BJ (cell line): ENCODE data around the gene RAB10. TPM values are rescaled to one million over a fixed set of nuclear protein-coding genes. Genes with fewer than 3 reads are reported as not detected.

Source experiments
- CTCF ChIA-PET: fragments of 350-600 bp; formaldehyde crosslinking; extraction: SDS; loops from one replicate; lab custom pipeline; 2021; ENCODE audit warnings: antibody characterized with exemption, inconsistent platforms; lab: Yijun Ruan, JAX
- POLR2A ChIA-PET: fragments of 300-600 bp; sonication (Branson Sonifier 250); formaldehyde crosslinking; extraction: SDS; loops from one replicate; lab custom pipeline; 2021; ENCODE audit warnings: antibody characterized with exemption; lab: Charles Lee
- DNase-seq: peaks from one replicate; pipeline ENCODE4 v3.0.0-alpha.2; 2011; ENCODE audit warnings: low read depth
- H3K27me3 ChIP-seq: 2 replicates; pipeline ENCODE4 v1.6.0; 2011; ENCODE audit warnings: low read length; ENCODE audit not compliant: control insufficient read depth, insufficient read depth
- H3K36me3 ChIP-seq: 2 replicates; pipeline ENCODE4 v1.5.1; 2011; ENCODE audit warnings: low read length; ENCODE audit not compliant: control insufficient read depth, insufficient read depth
- H3K4me3 ChIP-seq: 2 replicates; pipeline ENCODE4 v1.5.1; 2011; ENCODE audit warnings: low read depth, mild to moderate bottlenecking, control low read depth, low read length
- polyA plus RNA-seq: library from polyadenylated mRNA; depleted of rRNA; stranded (reverse); fragments of >200 nt; gene quantifications from 2 replicates; pipeline ENCODE4 v1.2.3, GENCODE V29; 2011
- TF ChIP-seq, protein P1 (sequence below): IDR thresholded peaks from 2 replicates; pipeline ENCODE4 v1.5.1; 2011; ENCODE audit warnings: low read depth, mild to moderate bottlenecking, control low read depth, inconsistent platforms, low read length, moderate library complexity; ENCODE audit not compliant: insufficient read depth

Gene RAB10
- polyA plus RNA-seq, 1 experiment = 50.5 TPM

DNA sequence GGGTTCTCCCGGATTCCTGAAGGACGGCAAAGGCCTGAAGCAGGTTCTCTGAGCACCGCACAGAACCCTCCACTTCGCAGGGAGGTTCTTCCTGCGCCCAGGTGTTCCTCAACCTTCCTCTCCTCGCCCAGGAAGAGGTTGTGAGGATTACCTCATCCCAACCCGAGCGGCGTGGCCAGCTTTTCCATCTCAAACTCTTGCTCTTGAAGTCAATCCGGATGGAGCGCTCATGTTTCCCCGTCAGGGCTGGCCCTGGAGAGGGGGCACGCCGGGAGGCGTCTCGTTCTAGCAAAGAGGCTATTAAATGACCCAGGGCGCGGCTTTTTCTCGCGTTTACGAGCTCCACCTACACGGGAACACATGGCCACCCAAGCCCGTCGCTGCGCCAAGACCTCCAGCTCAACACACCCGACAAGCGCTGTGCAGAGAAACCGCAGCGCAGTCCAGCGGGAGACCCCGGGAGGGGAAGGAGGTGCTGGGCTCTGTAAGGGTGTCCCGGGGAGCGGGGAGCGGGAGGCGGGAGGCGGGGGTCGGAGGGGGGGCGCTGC is 540 bp upstream of the RAB10 start:
- CTCF ChIA-PET = interaction anchor here (0.7 to 1.6 kb wide), 3 partner anchors 38 to 82 kb away, joined by 3 to 4 read pairs (median 4); no protein-coding TSS in a partner anchor
- POLR2A ChIA-PET = no interaction called here

GRCh38 chr2:26034637-26034992 is 731 bp downstream of the RAB10 start:
- Histone ChIP-seq H3K4me3 (peak overlapping the region; percentile 86), H3K27me3 (no peaks in the 10 kb centered on the region), H3K36me3 (no peaks in the 10 kb centered on the region)
- TF ChIP-seq, protein P1, sequence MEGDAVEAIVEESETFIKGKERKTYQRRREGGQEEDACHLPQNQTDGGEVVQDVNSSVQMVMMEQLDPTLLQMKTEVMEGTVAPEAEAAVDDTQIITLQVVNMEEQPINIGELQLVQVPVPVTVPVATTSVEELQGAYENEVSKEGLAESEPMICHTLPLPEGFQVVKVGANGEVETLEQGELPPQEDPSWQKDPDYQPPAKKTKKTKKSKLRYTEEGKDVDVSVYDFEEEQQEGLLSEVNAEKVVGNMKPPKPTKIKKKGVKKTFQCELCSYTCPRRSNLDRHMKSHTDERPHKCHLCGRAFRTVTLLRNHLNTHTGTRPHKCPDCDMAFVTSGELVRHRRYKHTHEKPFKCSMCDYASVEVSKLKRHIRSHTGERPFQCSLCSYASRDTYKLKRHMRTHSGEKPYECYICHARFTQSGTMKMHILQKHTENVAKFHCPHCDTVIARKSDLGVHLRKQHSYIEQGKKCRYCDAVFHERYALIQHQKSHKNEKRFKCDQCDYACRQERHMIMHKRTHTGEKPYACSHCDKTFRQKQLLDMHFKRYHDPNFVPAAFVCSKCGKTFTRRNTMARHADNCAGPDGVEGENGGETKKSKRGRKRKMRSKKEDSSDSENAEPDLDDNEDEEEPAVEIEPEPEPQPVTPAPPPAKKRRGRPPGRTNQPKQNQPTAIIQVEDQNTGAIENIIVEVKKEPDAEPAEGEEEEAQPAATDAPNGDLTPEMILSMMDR = no peak
- CTCF ChIA-PET = interaction anchor here (0.6 to 1.6 kb wide), 4 partner anchors 31 to 84 kb away, joined by 3 to 4 read pairs (median 4); no protein-coding TSS in a partner anchor
- POLR2A ChIA-PET = no interaction called here
- no peak for DNase-seq

More for the DNA sequence above, 540 bp upstream of the RAB10 start:
- Histone ChIP-seq H3K36me3 (no peaks in the 10 kb centered on the region), H3K27me3 (no peaks in the 10 kb centered on the region), H3K4me3 (peak overlapping the region; percentile 86)
- TF ChIP-seq, protein P1 = no peak
- peak; percentile 29 for DNase-seq

- peak overlapping the region; percentile 86 for H3K4me3 ChIP-seq
- ChIA-PET POLR2A (no interaction called here), CTCF (interaction anchor here (1.0 kb wide), 1 partner anchor 44 kb away, joined by 4 read pairs; no protein-coding TSS in a partner anchor)
- TF ChIP-seq, protein P1 = no peak
- H3K27me3 ChIP-seq = no peaks in the 10 kb centered on the region
- no peak for DNase-seq
- peaks cover under 1% of the 10 kb centered on the region; the same call in 1 of the 2 replicates for H3K36me3 ChIP-seq
Observed at GRCh38 chr2:26035090-26035743, 1.3 kb downstream of the RAB10 start.

- Histone ChIP-seq H3K36me3 (peaks cover 2% of the 10 kb centered on the region; the same call in 1 of the 2 replicates), H3K4me3 (no peak overlapping the region), H3K27me3 (no peaks in the 10 kb centered on the region)
- CTCF ChIA-PET = interaction anchor here (0.9 kb wide), 1 partner anchor 9 kb away, joined by 3 read pairs; no protein-coding TSS in a partner anchor
- TF ChIP-seq, protein P1 = no peak
- POLR2A ChIA-PET = no interaction called here
- DNase-seq = no peak
Observed at GRCh38 chr2:26039603-26040323, 5.9 kb downstream of the RAB10 start.

- ChIA-PET POLR2A (interaction anchor here (0.6 kb wide), 1 partner anchor 27 kb away, joined by 4 read pairs; no protein-coding TSS in a partner anchor), CTCF (no interaction called here)
- no peak for DNase-seq
- Histone ChIP-seq H3K36me3 (peaks cover 2% of the 10 kb centered on the region; the same call in 1 of the 2 replicates), H3K4me3 (no peak overlapping the region), H3K27me3 (no peaks in the 10 kb centered on the region)
- TF ChIP-seq, protein P1 = no peak
Observed at GRCh38 chr2:26043109-26043508, 9.2 kb downstream of the RAB10 start.
